Spleen (tissue), 11 donors: ENCODE results near the gene PKM. TPM values are rescaled to one million over a fixed set of nuclear protein-coding genes. Genes with fewer than 3 reads are reported as not detected.

Source experiments
- DNase-seq: peaks from one replicate; pipeline ENCODE4 v3.0.0-alpha.2; 2020
- H3K27ac ChIP-seq, 8 donors: fragments of 200-600 bp; sonication (generic) in 7 of 8; 1 replicate in 4 of 8; 2 replicates in 4 of 8; pipeline versions ENCODE4 v1.5.0 to v1.8.0; 2016 to 2021; ENCODE audit warnings: inconsistent platforms in 4 of 8, mild to moderate bottlenecking in 4 of 8, moderate library complexity in 1 of 8
- H3K27me3 ChIP-seq, 7 donors: fragments of 200-600 bp; sonication (generic) in 6 of 7; replicated peaks in 1 of 7; 1 replicate in 4 of 7; 2 replicates in 3 of 7; pipeline versions ENCODE4 v1.5.0 to v1.8.0; 2016 to 2021; ENCODE audit warnings: inconsistent platforms in 3 of 7, mild to moderate bottlenecking in 1 of 7
- H3K36me3 ChIP-seq, 6 donors: fragments of 200-600 bp; sonication (generic) in 5 of 6; 1 replicate in 4 of 6; 2 replicates in 2 of 6; pipeline versions ENCODE4 v1.5.0 to v1.8.0; 2016 to 2021; ENCODE audit warnings: inconsistent platforms in 2 of 6
- H3K4me1 ChIP-seq, 6 donors: fragments of 200-600 bp; sonication (generic) in 5 of 6; 1 replicate in 3 of 6; 2 replicates in 3 of 6; pipeline versions ENCODE4 v1.5.0 to v1.8.0; 2016 to 2021; ENCODE audit warnings: inconsistent platforms in 3 of 6
- H3K4me3 ChIP-seq, 8 donors: fragments of 200-600 bp; sonication (generic) in 7 of 8; 1 replicate in 4 of 8; 2 replicates in 4 of 8; pipeline versions ENCODE4 v1.5.0 to v1.8.0; 2016 to 2021; ENCODE audit warnings: inconsistent platforms in 4 of 8, mild to moderate bottlenecking in 4 of 8, moderate library complexity in 2 of 8
- H3K9me3 ChIP-seq, 8 donors: fragments of 200-600 bp; sonication (generic) in 7 of 8; 1 replicate in 4 of 8; 2 replicates in 4 of 8; pipeline versions ENCODE4 v1.5.0 to v1.8.0; 2016 to 2021; ENCODE audit warnings: inconsistent platforms in 4 of 8
- CTCF ChIP-seq, 11 experiments: fragments of 200-600 bp in 7 of 11; fragments of 450-650 bp in 4 of 11; sonication (generic) in 4 of 11; IDR thresholded peaks in 8 of 11; conservative IDR thresholded peaks in 3 of 11; 1 replicate in 7 of 11; 2 replicates in 4 of 11; pipeline versions ENCODE4 v1.4.0 to v1.8.0; 2016 to 2021; ENCODE audit warnings: antibody characterized with exemption in 11 of 11, inconsistent platforms in 4 of 11, mild to moderate bottlenecking in 1 of 11
- POLR2A ChIP-seq, 3 donors: fragments of 450-650 bp; IDR thresholded peaks; one replicate each; pipeline ENCODE4 v1.5.1; 2017; ENCODE audit warnings: antibody characterized with exemption in 3 of 3, mild to moderate bottlenecking in 1 of 3
- POLR2AphosphoS5 ChIP-seq, 3 donors: sonication (generic); formaldehyde crosslinking; IDR thresholded peaks; one replicate each; pipeline ENCODE4 v1.5.1; 2017; ENCODE audit warnings: antibody characterized with exemption in 3 of 3
- WGBS, 5 donors: extraction: QIAGEN DNeasy Blood & Tissue Kit in 3 of 5; methylation state at CpG; one replicate each; pipeline versions ENCODE4 v1.1.5 to v1.1.7; 2013 to 2018; 5-methylcytosine and 5-hydroxymethylcytosine counted together
- intact Hi-C: fragments of 100-400 bp; cut with DNase I; formaldehyde crosslinking; loops from one replicate; pipeline ENCODE4 v1.15.0; 2023; ENCODE audit warnings: low total_unique reads
- polyA plus RNA-seq, 3 donors: library from polyadenylated mRNA; stranded (reverse); fragments of 200-250 nt; gene quantifications; one replicate each; pipeline ENCODE4 v1.2.1, GENCODE V29; 2013
- total RNA-seq, 7 donors: library from RNA; depleted of rRNA in 3 of 7; stranded (reverse); fragments of >200 nt in 3 of 7; fragmentation: NEBNext Ultra II Directional in 4 of 7; extraction: Animal tissue kit (Norgen Biotek cat#: 25700) in 4 of 7; gene quantifications; one replicate each; pipeline versions ENCODE4 v1.1.0 to v1.2.1, GENCODE V29; 2016 to 2021
- donor health status: healthy with polysubstance abuse.
- donor health status: DM: no; HTN: no; CAD: no; lungs with moderate emphysema.
- donor health status: DM: no; HTN: no; CAD: no.
- donor health status: Bipolar disorder and iron deficiency.
- donor health status: healthy.
- donor health status: DM: no; HTN: no; CAD: no.
- donor health status: DM: yes; HTN: yes; CAD: no.

Gene PKM
- total and polyA plus RNA-seq, 10 donors, result 156 to 543 (median 347) TPM

- Histone ChIP-seq H3K27ac (no peak overlapping the region), H3K4me1 (no peaks in the 10 kb centered on the region), H3K27me3 (peaks cover 0 to 16% (median 0%) of the 10 kb centered on the region in 7 donors), H3K36me3 (no peaks in the 10 kb centered on the region), H3K4me3 (no peak overlapping the region), H3K9me3 (no peaks in the 10 kb centered on the region)
- WGBS, 5 donors, result 77 to 88% (median 84%) methylated on average over 8 to 10 of the region's 10 CpGs
- peak; percentile 66 for DNase-seq
- no peak for TF ChIP-seq CTCF (IDR thresholded peaks at IDR 0.05 in 8 of 11, conservative IDR thresholded peaks at IDR 0.05 in 3 of 11)
- TF ChIP-seq POLR2AphosphoS5 (IDR thresholded peaks at IDR 0.05), result no peak
- TF ChIP-seq POLR2A (IDR thresholded peaks at IDR 0.05), result no peak
- intact Hi-C loops, result no loop called here
Measured at GRCh38 chr15:72169236-72169920, 61.6 kb downstream of the PKM start.

GRCh38 chr15:72168808-72169190 is 62.2 kb downstream of the PKM start:
- Histone ChIP-seq H3K27me3 (peaks cover 0 to 16% (median 0%) of the 10 kb centered on the region in 7 donors), H3K4me1 (no peaks in the 10 kb centered on the region), H3K4me3 (no peak overlapping the region), H3K27ac (no peak overlapping the region), H3K36me3 (no peaks in the 10 kb centered on the region), H3K9me3 (no peaks in the 10 kb centered on the region)
- WGBS, 5 donors, result 55 to 64% (median 61%) methylated on average over 4 of the region's 4 CpGs
- TF ChIP-seq POLR2A (IDR thresholded peaks at IDR 0.05) (no peak), POLR2AphosphoS5 (IDR thresholded peaks at IDR 0.05) (no peak), CTCF (IDR thresholded peaks at IDR 0.05 in 8 of 11, conservative IDR thresholded peaks at IDR 0.05 in 3 of 11) (no peak)
- DNase-seq, result no peak
- intact Hi-C loops, result no loop called here

GRCh38 chr15:72168131-72168807 is 62.7 kb downstream of the PKM start:
- Histone ChIP-seq H3K27me3 (peaks cover 0 to 16% (median 0%) of the 10 kb centered on the region in 7 donors), H3K36me3 (no peaks in the 10 kb centered on the region), H3K9me3 (no peaks in the 10 kb centered on the region), H3K4me3 (no peak overlapping the region), H3K27ac (no peak overlapping the region), H3K4me1 (no peaks in the 10 kb centered on the region)
- peak; percentile 54 for DNase-seq
- 18 to 42% (median 21%) methylated on average over 7 of the region's 7 CpGs for WGBS, 5 donors
- intact Hi-C loops, result no loop called here
- TF ChIP-seq POLR2A (IDR thresholded peaks at IDR 0.05) (no peak), POLR2AphosphoS5 (IDR thresholded peaks at IDR 0.05) (no peak), CTCF (IDR thresholded peaks at IDR 0.05 in 8 of 11, conservative IDR thresholded peaks at IDR 0.05 in 3 of 11) (no peak)

- intact Hi-C loops, result no loop called here
- TF ChIP-seq CTCF (IDR thresholded peaks at IDR 0.05 in 8 of 11, conservative IDR thresholded peaks at IDR 0.05 in 3 of 11) (no peak), POLR2AphosphoS5 (IDR thresholded peaks at IDR 0.05) (no peak), POLR2A (IDR thresholded peaks at IDR 0.05) (no peak)
- peak; percentile 49 for DNase-seq
- 67 to 82% (median 75%) methylated on average over 1 to 6 of the region's 6 CpGs for WGBS, 5 donors
- Histone ChIP-seq H3K27ac (no peak overlapping the region), H3K4me1 (no peaks in the 10 kb centered on the region), H3K9me3 (no peaks in the 10 kb centered on the region), H3K4me3 (no peak overlapping the region), H3K36me3 (no peaks in the 10 kb centered on the region), H3K27me3 (peaks cover 0 to 16% (median 0%) of the 10 kb centered on the region in 7 donors)
Measured at GRCh38 chr15:72167445-72167844, 63.5 kb downstream of the PKM start.
